ENCODE results near the gene HES7. TPM values are rescaled to one million over a fixed set of nuclear protein-coding genes. Genes with fewer than 3 reads are reported as not detected.
A peak's percentile ranks its signal among the peaks of the same experiment; 100 is the strongest.

The HES7 gene
- total RNA-seq, 3 donors from 2014 or later (not counting 1 experiment from before 2014, with no cell fraction given): 0.50 to 0.77 (median 0.61) TPM

- Histone ChIP-seq H3K9me3 (ENCODE audit: control insufficient read depth, insufficient read depth, low read length) (no peaks in the 10 kb centered on the region), H3K36me3 (ENCODE audit: control insufficient read depth, insufficient read depth, low read length) (no peaks in the 10 kb centered on the region), H3K27ac (ENCODE audit: low read length) (no peak overlapping the region), H3K27me3 (ENCODE audit: control insufficient read depth, insufficient read depth, low read length) (peaks cover 37% of the 10 kb centered on the region), H3K4me3 (ENCODE audit: low read length) (no peak overlapping the region), H3K4me1 (ENCODE audit: control insufficient read depth, insufficient read depth, low read length) (peaks cover 38% of the 10 kb centered on the region)
- H3K9me3 Mint-ChIP-seq: no peaks in the 10 kb centered on the region
- H3K27ac Mint-ChIP-seq: peak overlapping the region; percentile 77 to 93
- no peaks in the 10 kb centered on the region for H3K36me3 Mint-ChIP-seq
- H3K4me1 Mint-ChIP-seq: peaks cover 16 to 31% of the 10 kb centered on the region in 2 donors
- WGBS (ENCODE audit: insufficient coverage): 8% methylated on average over 28 of the region's 28 CpGs
- peak; percentile 92 for TF ChIP-seq CTCF (IDR thresholded peaks at IDR 0.05)
- H3K27me3 Mint-ChIP-seq (ENCODE audit: low read depth in 2 of 2): peaks cover 45 to 52% of the 10 kb centered on the region in 2 donors
- intact Hi-C loops (cut with micrococcal nuclease): loop anchor here (2.0 kb wide), 1 partner anchor 17 kb away; no protein-coding TSS in a partner anchor
- ATAC-seq: peak; percentile 89 to 97 (median 95)
- DNase-seq: peak; percentile 85 to 95
- H3K4me3 Mint-ChIP-seq: peak overlapping the region; percentile 83
These were observed 50.0 kb downstream of the HES7 start for GRCh38 chr17:8073627-8074484.

- Histone ChIP-seq H3K27ac (ENCODE audit: low read length) (no peak overlapping the region), H3K9me3 (ENCODE audit: control insufficient read depth, insufficient read depth, low read length) (no peaks in the 10 kb centered on the region), H3K36me3 (ENCODE audit: control insufficient read depth, insufficient read depth, low read length) (no peaks in the 10 kb centered on the region), H3K27me3 (ENCODE audit: control insufficient read depth, insufficient read depth, low read length) (peaks cover 37% of the 10 kb centered on the region), H3K4me3 (ENCODE audit: low read length) (no peak overlapping the region), H3K4me1 (ENCODE audit: control insufficient read depth, insufficient read depth, low read length) (peaks cover 34% of the 10 kb centered on the region)
- Mint-ChIP-seq H3K4me1 (peaks cover 16 to 31% of the 10 kb centered on the region in 2 donors), H3K9me3 (no peaks in the 10 kb centered on the region), H3K36me3 (no peaks in the 10 kb centered on the region), H3K27ac (peak overlapping the region; percentile 77 to 93), H3K27me3 (ENCODE audit: low read depth in 2 of 2) (peaks cover 45 to 52% of the 10 kb centered on the region in 2 donors), H3K4me3 (peak overlapping the region; percentile 49)
- DNase-seq (peak in 1 of 2 donors; percentile 68), ATAC-seq (peak in 2 of 3 donors; percentile 19 to 21)
- WGBS (ENCODE audit: insufficient coverage): 8% methylated on average over 40 of the region's 40 CpGs
- no peak for TF ChIP-seq CTCF (IDR thresholded peaks at IDR 0.05)
- intact Hi-C loops (cut with micrococcal nuclease): loop anchor here (2.0 kb wide), 1 partner anchor 16 kb away; no protein-coding TSS in a partner anchor
These were observed 51.0 kb downstream of the HES7 start for GRCh38 chr17:8072729-8073461.

GRCh38 chr17:8072341-8072728 is 51.6 kb downstream of the HES7 start:
- Mint-ChIP-seq H3K4me1 (peaks cover 16 to 31% of the 10 kb centered on the region in 2 donors), H3K27ac (peak overlapping the region in 1 of 2 donors; percentile 93), H3K9me3 (no peaks in the 10 kb centered on the region), H3K4me3 (peak overlapping the region; percentile 49), H3K36me3 (no peaks in the 10 kb centered on the region), H3K27me3 (ENCODE audit: low read depth in 2 of 2) (peaks cover 45 to 51% of the 10 kb centered on the region in 2 donors)
- no peak overlapping the region for H3K4me3 ChIP-seq (ENCODE audit: low read length)
- no peak overlapping the region for H3K27ac ChIP-seq (ENCODE audit: low read length)
- DNase-seq (no peak), ATAC-seq (no peak)
- intact Hi-C loops (cut with micrococcal nuclease): loop anchor here (2.0 kb wide), 1 partner anchor 16 kb away; no protein-coding TSS in a partner anchor
- 10% methylated on average over 28 of the region's 28 CpGs for WGBS (ENCODE audit: insufficient coverage)
- no peaks in the 10 kb centered on the region for H3K9me3 ChIP-seq (ENCODE audit: control insufficient read depth, insufficient read depth, low read length)
- H3K36me3 ChIP-seq (ENCODE audit: control insufficient read depth, insufficient read depth, low read length): no peaks in the 10 kb centered on the region
- no peak for TF ChIP-seq CTCF (IDR thresholded peaks at IDR 0.05)
- peaks cover 40% of the 10 kb centered on the region for H3K4me1 ChIP-seq (ENCODE audit: control insufficient read depth, insufficient read depth, low read length)
- peaks cover 37% of the 10 kb centered on the region for H3K27me3 ChIP-seq (ENCODE audit: control insufficient read depth, insufficient read depth, low read length)
